Ovary (tissue), 3 donors: ENCODE measurements around the gene UBN1.

Source experiments
- CTCF ChIP-seq, 3 donors: fragments of 450-650 bp in 2 of 3; fragments of 200-600 bp in 1 of 3; IDR thresholded peaks; one replicate each; pipeline versions ENCODE4 v1.5.1 to v1.8.0; 2016 to 2022; ENCODE audit warnings: antibody characterized with exemption in 3 of 3, mild to moderate bottlenecking in 1 of 3
- POLR2A ChIP-seq: fragments of 450-650 bp; IDR thresholded peaks from one replicate; pipeline ENCODE4 v1.6.1; 2017; ENCODE audit warnings: antibody characterized with exemption, mild to moderate bottlenecking, moderate library complexity
- donor health status: DM: no; HTN: no; CAD: no.

- no peak for TF ChIP-seq POLR2A
- no peak for TF ChIP-seq CTCF (IDR thresholded peaks at IDR 0.05)
These were observed 68.0 kb downstream of the UBN1 start for GRCh38 chr16:4915226-4915761.
